Activated effector memory CD4-positive, alpha-beta T cell treated with anti-CD3 and anti-CD28 coated beads, Interleukin-2, amount 50 U/mL, for 16 hours (primary cell): ENCODE data around the gene FOXL3.
A peak's percentile ranks its signal among the peaks of the same experiment; 100 is the strongest.

Source experiments
- DNase-seq: peaks from one replicate; pipeline ENCODE4 v3.0.0-alpha.2; 2020

FOXL3 gene

DNA sequence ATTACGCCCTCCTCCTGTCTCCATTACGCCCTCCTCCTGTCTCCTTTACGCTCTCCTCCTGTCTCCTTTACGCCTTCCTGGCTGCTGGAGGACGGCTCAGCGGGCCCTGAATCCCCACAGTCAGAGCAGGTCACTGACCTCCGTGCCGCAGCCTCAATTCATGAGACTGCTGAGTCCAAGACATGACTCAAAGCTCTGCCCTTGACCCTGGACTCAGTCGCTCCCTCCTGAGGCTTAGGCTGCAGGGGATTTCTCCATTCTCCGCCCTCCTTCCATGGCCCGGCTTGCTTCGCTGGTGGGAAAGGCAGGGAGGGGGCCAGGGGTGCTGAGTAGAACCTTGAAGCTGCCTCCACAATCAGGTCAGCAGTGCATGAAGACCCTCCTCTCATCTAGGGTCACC lies 21.0 kb upstream of the FOXL3 start:
- peak; percentile 25 for DNase-seq

DNA sequence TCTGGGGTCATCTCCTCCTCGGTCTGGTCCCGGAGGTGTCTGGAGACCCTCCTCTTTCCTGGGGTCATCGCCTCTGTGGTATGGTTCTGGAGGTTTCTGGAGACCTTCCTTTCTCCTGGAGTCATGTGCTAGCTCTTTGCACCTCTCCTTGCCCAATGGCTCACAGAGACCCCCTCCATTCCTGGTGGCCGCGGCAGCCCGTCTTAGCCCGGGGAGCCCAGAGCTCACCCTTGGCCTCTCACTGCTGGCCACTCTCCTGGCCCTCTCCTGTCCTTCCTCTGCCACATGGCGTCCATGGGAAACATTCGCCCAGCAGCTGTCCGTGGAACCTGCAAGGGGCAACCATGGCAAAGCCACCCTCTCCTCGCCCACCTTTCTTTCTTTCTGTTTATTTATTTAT lies 20.2 kb upstream of the FOXL3 start:
- DNase-seq: no peak

DNA sequence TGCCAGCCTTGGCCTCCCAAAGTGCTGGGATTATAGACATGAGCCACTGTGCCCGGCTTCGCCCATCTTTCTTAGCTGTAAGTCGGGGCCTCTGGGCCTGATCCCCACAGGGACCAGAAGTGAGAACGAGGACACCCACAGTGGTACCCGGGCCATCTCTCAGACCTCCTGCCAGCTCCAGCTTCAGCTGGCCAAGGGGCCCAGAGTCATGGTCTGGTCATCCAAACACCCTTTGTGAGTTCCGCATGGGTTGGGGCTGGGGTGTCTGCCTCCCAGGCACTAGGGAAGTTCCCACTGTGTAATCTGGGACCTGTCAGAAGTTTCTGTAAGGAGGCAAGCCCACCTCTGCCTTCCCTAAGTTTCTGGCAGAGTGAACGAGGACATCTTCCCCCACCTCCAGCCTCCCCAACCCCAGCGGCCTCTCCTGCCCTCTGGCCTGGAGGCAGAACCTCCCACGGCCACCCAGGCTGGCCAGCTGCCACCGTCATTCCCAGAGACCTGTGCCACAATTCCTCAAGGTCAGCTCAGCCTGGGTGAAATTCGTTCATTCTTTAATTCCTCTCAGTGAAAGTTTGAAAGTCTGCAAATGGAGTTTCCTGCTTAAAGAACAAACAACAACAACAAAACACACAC lies 19.5 kb upstream of the FOXL3 start:
- DNase-seq: peak; percentile 57

DNA sequence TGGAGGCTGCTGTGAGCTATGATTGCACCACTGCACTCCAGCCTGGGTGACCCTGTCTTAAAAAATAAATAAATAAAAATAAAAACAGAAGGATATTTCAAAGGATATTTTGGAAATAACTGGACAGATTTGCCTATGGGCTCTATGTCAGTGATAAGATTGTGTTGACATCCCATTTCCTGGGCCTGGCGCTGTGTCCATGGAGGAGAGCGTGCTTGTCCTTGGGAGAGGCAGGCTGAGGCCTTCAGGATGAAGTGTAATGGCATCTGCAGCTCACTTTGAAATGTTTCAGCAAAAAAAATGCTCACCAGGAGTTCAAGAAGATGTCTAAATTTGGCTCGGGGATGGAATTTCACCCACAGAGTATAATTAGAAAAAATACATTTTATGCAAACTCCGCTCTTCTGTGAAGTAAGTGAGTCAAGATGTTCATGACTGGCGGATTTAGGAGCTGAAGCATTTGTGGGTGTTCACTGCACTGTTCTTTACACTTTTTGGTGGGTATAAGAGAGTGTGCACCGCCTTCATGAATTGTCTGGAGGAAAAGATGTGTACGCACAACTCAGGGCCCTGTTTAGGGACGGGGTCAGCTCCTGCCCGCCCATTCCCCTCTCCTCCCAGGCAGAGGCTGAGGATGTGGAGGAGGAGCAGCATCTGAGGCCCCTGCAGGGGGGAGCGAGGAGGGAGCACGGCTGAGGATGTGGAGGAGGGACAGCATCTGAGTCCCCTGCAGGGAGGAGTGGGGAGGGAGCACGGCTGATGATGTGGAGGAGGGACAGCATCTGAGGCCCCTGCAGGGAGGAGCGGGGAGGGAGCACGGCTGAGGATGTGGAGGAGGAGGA lies 18.5 kb upstream of the FOXL3 start:
- peak; percentile 25 for DNase-seq

DNA sequence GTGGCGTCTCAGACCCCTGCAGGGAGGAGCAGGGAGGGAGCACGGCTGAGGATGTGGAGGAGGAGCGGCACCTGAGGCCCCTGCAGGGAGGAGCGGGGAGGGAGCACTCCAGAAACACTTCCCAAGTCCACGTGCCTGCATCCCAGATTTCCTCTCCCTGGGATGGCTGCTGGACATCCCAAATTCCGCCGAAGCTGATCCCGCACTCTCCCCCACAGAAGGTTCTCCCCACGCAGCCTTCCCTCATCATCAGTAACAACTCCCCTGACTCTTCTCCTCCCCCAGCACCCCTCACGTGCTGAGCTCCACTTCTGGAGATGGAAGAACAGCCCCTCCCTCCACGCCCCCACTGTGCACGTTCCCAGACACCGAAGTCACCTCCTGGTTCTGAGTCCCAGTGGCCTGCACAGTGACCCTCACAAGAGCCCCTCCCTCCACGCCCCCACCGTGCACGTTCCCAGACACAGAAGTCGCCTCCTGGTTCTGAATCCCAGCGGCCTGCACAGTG lies 17.8 kb upstream of the FOXL3 start:
- no peak for DNase-seq

DNA sequence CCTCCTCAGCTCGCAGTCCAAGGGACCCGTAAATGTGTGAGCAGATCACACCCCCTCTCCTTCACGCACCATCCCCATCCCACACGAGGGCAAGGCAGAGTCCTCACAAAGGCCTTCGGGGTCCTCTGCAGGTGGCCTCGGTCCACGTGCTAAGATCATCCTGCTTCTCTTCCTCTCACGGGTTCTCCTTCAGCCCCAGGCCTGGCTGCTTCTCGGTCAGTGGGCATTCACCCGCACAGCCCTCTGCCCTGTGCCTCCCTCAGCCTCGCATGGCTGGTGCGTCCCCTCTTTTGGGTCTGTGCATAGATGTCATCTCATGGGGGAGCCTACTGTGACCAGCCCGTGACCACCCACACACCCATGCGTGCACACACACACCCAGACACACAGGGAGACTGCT lies 17.3 kb upstream of the FOXL3 start:
- peak; percentile 43 for DNase-seq

DNA sequence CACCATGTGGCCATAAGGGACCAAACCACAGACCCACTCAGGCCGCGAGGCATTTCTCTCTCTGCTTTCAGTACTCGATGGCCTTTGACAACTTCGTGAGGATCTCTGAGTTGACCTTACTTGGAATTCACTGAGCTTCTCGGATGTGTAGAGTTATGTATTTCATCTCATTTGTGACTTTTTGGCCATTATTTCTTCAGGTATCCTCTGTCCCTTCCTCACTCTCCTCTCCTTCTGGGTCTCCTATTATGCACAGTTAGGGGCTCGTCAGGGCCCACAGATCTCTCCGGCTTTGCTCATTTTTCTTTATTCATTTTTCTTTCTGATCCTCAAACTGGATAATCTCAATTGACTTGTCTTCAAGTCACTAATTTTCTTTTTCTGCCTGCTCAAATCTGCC lies 16.6 kb upstream of the FOXL3 start:
- peak; percentile 31 for DNase-seq

DNA sequence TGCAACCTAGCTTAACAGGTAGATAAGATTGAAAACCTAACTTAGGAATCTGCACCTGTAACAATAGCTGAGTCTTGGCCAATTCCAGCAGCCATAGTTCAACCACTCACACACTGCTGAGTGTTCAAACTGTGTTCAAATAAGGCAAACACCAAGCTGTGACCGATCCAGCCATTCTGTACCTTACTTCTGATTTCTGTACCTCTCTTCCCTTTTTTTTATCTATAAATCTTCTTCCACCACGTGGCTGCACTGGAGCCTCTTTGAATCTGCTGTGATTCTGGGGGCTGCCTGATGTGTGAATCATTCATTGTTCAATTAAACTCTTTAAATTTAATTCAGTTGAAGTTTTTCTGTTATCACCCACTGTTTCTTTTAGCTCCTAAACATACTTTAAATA lies 15.7 kb upstream of the FOXL3 start:
- peak; percentile 2 for DNase-seq

DNA sequence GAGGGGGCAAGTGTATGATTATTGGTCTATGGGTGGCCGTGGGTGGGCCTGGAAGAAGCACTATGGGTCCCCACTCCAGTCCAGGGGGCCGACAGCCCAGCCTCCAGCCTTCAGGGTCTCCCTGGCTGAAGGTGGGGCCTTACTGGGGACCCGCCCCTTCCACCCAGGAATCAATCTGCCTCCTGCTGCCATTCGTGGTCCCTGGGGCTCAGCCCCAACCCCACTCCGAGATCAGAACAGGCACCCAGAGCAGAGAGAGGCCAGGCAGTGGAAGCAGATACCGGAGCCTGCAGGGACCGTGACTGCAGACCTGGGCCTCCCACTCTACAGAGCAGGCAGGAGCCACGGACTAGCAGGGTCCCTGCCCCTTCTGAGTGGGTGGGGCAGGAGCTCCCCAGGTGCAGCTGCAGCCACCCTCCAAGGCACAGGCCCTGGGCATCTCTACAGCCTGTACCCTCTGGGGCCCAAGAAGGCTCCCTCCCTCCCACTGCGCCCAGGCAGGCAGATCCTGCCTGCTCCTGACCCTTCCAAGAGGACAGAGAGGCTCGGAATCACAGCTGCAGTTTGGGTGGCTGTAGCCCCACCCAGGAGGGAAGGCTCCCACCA lies 13.6 kb upstream of the FOXL3 start:
- DNase-seq: peak; percentile 53

DNA sequence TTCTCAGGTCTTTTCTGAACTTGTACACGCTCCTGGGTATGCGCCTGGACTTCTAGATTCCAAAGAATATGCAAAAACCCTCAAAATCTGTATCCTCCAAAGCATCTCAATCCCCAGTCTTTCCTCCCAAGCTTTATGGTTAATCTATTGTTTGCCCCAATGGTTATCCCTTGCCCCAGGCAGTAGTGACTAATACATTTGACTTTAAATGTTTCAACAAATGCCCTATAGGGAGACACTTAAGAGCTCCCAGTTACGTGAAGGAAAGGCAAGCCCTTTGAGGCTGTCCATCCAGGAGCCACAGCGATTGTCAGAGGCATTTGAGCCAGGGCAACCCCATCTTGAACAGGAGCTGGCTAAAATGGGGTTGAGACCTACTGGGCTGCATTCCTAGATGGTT lies 12.7 kb upstream of the FOXL3 start:
- peak; percentile 30 for DNase-seq

DNA sequence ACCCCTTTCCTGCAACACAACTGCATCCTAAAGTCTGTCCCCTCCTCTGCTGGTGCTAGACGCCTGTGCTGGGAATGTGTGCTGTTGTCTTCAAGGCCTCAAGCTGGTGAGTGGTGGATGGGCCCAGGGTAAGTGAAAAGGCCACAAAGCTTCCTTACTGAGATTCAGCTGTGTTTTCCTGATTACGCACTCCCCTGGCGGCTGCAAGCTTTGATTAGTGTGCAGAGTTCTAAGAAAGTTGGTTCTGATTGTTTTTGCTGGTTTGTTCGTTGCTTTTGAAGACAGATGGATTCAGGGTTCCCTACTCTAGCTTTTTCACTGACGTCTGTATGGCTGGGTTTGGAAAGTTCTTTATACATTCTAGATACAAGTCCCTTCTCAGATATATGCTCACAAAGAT lies 11.9 kb upstream of the FOXL3 start:
- no peak for DNase-seq

DNA sequence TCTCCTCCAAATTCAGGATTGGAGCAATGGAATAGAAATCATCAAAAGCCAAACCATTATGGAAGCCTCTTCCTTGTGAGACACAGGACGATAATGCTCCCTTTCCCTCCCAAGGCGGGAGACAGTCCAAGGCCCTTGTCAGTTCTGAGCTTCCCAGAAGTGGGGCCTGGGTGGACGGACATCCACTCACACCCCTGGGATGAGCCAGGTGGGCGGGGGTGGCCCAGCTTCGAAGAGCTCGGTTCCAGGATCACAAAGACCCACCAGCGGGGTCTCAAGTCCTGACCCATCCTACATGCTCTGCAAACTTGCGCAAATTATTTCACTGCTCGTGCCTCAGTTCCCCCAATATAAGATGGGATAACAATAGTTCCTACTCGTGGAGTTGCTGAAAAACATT lies 10.1 kb upstream of the FOXL3 start:
- no peak for DNase-seq

DNA sequence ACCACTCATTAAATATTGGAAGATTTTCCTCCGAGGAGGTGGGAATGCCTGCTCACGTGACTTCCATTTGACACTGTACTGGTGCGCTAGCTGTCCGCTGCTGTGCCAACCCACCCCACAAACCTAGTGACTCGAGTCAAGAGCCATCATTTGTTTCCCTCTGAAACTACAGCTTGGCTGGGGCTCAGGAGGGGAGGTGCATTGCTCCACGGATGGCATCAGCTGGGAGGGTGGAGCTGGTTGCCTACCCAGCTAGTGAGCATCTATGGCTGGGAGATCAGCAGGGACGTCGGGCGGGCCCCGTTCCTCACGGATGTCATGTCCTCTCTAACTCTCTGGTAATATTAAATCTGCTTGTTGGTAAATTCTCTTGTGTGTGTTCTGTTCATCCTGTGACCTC lies 9.5 kb upstream of the FOXL3 start:
- DNase-seq: no peak

DNA sequence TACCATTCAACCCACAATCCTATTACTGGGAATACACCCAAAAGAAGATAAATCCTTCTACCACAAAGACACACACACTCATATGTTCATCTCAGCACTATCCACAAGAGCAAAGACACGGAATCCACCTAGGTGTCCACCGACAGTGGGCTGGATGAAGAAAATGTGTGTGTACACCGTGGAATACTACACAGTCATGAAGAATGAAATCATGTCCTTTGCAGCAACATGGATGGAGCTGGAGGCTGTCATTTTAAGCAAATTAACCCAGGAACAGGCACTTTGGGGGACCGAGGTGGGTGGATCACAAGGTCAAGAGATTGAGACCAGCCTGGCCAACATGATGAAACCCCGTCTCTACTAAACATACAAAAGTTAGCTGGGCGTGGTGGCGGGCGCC lies 8.3 kb upstream of the FOXL3 start:
- no peak for DNase-seq

DNA sequence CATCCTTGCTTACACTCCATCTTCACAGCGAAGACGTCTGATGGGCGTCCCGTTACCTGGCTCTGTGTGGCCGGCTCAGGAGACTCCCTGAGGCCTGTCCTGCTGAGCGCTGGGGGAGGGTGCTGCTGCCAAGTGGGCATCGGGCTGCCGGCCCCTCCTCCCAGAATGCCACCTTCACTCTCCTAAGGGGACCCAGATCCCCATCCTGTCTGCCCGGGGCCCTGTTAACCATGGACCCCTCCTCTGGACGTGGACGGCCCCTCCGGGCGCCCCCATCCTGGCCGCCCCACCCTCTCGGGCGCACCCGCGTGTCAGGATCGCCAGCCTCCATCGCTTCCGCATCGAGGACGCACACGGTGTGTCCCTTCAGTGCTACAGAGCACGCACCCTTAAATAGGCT lies 7.3 kb upstream of the FOXL3 start:
- DNase-seq: no peak

DNA sequence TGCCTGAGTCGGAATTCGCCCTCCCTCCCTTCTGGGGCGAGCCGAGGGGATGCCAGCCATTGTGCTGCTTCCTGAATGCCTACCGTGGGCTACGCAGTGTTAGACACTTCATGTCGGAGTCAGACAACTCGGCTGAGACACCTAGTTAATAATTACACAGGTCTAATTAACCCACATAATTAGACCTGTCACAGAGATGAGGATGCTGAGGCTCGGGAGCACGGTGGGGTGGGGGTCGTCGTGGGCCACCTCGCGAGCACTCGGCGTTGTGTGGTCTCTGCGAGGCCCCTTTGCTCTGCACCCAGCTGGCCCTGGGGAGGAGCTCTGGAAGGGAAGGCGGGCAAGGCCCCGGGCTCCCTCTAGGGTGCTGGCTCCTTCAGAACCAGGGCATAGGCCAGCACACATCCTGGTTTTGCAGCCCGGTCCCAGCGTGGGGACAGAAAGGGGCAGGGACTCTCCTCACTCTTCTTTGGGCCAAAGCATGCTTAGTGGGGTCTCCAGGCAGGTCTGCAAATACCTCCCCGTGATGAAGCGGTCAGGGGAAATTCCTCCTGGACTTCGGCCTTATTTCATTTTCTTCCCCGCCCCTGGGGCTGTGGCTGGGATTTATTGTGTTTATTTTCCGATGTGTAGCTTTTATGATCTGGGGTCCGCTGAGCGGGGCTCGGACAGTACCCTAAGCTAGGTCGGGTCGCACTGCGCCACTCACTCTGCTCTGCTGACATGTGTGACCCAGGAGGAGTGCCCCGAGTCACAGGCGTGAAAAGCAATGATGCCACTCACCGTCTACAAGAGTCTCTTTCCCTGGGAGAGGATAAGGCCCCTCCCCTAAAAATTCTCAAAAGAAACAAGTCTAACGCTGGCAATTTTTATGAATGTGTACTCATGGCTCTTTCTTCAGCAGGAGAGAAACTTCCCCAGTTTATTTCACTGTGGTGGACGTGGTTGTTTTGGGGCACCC lies 4.9 kb upstream of the FOXL3 start:
- DNase-seq: peak; percentile 59

DNA sequence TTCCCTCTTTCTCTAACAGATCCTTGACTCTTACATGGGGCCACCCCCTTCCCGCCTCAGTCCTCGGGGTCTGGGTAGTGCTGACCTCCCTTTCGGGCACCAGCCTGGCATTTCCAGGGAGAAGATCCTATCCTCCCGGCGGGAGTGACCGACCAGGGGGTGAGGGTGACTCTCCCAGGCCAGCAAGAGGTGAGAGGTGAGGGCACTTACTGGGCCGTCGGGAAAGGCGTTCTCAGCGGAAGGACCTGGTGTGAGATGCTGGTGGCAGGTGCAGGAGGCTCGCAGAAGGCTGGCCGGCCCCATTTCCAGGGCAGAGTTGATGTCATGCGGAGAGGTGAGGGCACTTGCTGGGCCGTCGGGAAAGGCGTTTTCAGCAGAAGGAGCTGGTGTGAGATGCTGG lies 4.2 kb upstream of the FOXL3 start:
- DNase-seq: peak; percentile 50

DNA sequence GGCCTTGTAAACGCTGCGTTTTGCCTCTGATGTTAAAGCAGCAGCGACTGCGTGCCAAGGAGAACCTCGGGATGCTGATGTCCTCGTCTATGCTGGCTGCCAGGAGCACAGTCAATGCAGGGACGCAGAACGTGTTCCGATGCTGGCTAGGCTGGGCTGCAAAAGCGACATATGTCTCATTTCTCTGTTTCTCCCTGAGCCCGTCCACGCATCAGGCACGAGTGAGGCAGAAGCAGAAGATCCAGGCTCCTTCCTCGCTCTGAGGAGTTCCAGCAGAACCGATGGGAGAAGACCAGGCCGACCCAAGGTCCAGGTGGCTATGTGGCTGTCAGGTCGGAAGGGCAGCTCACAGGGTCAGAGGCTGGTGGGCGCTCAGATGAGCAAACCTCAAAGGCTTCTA lies 3.7 kb upstream of the FOXL3 start:
- peak; percentile 38 for DNase-seq

DNA sequence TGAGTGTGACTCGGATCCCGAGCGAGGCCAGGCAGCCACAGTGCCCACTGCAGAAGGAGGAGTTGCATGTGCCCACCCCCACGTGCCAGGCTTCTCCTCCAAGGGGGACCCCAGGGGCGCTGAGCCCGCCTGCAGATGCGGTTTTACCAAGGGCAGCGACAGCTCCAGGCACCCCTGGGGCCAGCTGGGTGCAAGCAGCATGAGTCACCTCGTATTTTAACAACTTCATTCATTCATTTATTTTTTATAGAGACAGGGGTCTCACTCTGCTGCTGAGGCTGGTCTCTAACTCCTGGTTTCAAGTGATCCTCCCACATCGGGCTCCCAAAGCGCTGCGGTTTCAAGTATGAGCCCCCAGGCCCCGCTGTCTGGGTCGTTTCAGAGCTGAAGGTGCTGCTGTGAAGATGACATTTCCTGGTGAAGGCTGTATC lies 1.3 kb upstream of the FOXL3 start:
- peak; percentile 28 for DNase-seq

DNA sequence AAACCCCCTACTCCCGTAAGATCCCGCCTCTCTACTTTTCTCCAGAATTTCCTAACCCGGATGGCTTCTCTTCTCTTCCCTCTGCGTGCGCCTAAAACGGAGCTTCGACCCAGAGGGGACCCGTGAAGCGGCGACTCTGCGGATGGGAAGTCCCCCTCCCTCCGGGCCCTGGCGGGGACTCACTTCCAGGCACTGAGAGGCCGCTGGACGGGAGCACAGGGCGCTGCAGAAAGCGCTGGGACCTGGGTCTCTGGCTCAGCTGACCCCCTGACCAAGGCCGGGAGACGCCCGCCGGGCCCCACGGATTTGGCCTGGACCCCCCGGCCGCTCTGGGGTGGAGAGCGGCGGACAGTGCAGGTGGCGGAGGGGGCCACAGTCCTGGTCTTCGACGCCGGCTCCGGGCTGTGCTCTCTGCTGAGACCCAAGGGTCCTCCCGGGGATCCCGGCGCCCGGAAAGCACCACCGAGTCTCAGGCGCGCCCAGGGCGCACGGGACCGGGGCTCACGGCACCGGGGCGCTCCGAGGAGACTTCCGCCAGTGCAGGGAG lies 688 bp upstream of the FOXL3 start:
- peak; percentile 9 for DNase-seq

DNA sequence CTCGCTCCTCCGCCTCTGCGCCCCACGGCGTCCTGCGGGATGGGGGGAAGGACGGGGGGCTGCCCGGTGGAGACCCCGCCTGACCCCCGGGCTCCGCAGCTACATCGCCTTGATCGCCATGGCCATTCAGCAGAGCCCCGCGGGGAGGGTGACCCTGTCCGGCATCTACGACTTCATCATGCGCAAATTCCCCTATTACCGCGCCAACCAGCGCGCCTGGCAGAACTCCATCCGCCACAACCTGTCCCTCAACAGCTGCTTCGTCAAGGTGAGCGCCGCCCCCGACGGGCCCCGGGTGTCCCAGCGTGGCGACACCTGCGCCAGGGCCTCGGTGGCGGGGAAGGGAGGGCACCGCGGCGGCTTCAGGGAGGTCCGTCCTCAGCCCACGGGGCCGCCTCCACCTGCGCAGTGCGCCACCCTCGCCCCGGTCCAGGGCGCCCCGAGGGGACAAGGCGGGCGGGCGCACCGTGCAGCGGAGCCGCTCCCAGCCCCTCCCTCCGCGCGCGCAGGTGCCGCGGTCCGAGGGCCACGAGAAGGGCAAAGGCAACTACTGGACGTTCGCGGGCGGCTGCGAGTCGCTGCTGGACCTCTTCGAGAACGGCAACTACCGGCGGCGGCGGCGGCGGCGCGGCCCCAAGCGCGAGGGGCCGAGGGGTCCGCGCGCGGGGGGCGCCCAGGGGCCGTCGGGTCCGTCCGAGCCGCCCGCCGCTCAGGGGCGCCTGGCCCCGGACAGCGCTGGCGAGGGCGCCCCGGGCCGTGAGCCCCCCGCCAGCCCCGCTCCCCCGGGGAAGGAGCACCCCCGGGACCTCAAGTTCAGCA lies 793 bp downstream of the FOXL3 start:
- DNase-seq: peak; percentile 45
